Upper lobe of left lung (tissue), 6 donors: ENCODE data around the gene CCDC12. TPM values are rescaled to one million over a fixed set of nuclear protein-coding genes. Genes with fewer than 3 reads are reported as not detected.

Experiments
- ATAC-seq, 2 donors: fragments of 200-7000 bp; cut with Tn5 transposase; one replicate each; pipeline ENCODE4 v1.9.1; 2022; ENCODE audit warnings: mild to moderate bottlenecking in 2 of 2, moderate library complexity in 2 of 2; ENCODE audit not compliant: low FRiP score in 2 of 2
- DNase-seq, 2 donors: peaks; one replicate each; pipeline ENCODE4 v3.0.0-alpha.2; 2019 to 2020
- H3K27ac ChIP-seq, 4 donors: fragments of 200-600 bp; sonication (generic); one replicate each; pipeline ENCODE4 v1.5.1; 2016 to 2019
- H3K27me3 ChIP-seq, 4 donors: fragments of 200-600 bp; sonication (generic); one replicate each; pipeline ENCODE4 v1.5.1; 2017 to 2019
- H3K36me3 ChIP-seq, 4 donors: fragments of 200-600 bp; sonication (generic); one replicate each; pipeline ENCODE4 v1.5.1; 2016 to 2019
- H3K4me1 ChIP-seq, 4 donors: fragments of 200-600 bp; sonication (generic); one replicate each; pipeline ENCODE4 v1.5.1; 2018 to 2019
- H3K4me3 ChIP-seq, 4 donors: fragments of 200-600 bp; sonication (generic); one replicate each; pipeline ENCODE4 v1.5.1; 2017 to 2019; ENCODE audit warnings: mild to moderate bottlenecking in 2 of 4, moderate library complexity in 1 of 4
- H3K9me3 ChIP-seq, 4 donors: fragments of 200-600 bp; sonication (generic); one replicate each; pipeline ENCODE4 v1.5.1; 2018 to 2019
- CTCF ChIP-seq, 6 experiments: fragments of 450-650 bp in 4 of 6; fragments of 200-600 bp in 2 of 6; sonication (generic) in 2 of 6; IDR thresholded peaks; one replicate each; pipeline ENCODE4 v1.5.1; 2016 to 2019; ENCODE audit warnings: antibody characterized with exemption in 6 of 6
- EP300 ChIP-seq, 4 donors: sonication (generic); formaldehyde crosslinking; IDR thresholded peaks; one replicate each; pipeline ENCODE4 v1.5.1; 2017; ENCODE audit warnings: antibody characterized with exemption in 4 of 4, control low read depth in 2 of 4
- POLR2A ChIP-seq, 4 donors: fragments of 450-650 bp; IDR thresholded peaks; one replicate each; pipeline ENCODE4 v1.5.1; 2016 to 2017; ENCODE audit warnings: antibody characterized with exemption in 4 of 4, mild to moderate bottlenecking in 2 of 4
- POLR2AphosphoS5 ChIP-seq, 2 donors: sonication (generic); formaldehyde crosslinking; IDR thresholded peaks; one replicate each; pipeline ENCODE4 v1.5.1; 2017; ENCODE audit warnings: antibody characterized with exemption in 2 of 2
- WGBS, 2 donors: methylation state at CpG; one replicate each; pipeline ENCODE4 v1.1.5; 2017 to 2018; 5-methylcytosine and 5-hydroxymethylcytosine counted together
- total RNA-seq, 6 donors: library from RNA; depleted of rRNA in 4 of 6; stranded (reverse); fragments of >200 nt in 4 of 6; gene quantifications; one replicate each; pipeline versions ENCODE4 v1.1.0 to v1.2.1, GENCODE V29; 2016 to 2021
- donor health status: DM: no; HTN: no; CAD: no; lungs with moderate emphysema.
- donor health status: DM: no; HTN: yes; CAD: no; lungs with severe emphysema.

CCDC12 gene
- total RNA-seq, 6 donors from 2014 or later, result 42.3 to 93.2 (median 69.8) TPM

GRCh38 chr3:46892285-46893145 is 84.0 kb downstream of the CCDC12 start:
- Histone ChIP-seq H3K9me3 (no peaks in the 10 kb centered on the region), H3K4me1 (peaks cover 20 to 26% (median 22%) of the 10 kb centered on the region in 4 donors), H3K36me3 (no peaks in the 10 kb centered on the region), H3K27me3 (no peaks in the 10 kb centered on the region), H3K4me3 (peak overlapping the region in 3 of 4 donors; percentile 38 to 54 (median 47)), H3K27ac (peak overlapping the region in 3 of 4 donors; percentile 54 to 62 (median 56))
- ATAC-seq (peak; percentile 79 to 87), DNase-seq (peak; percentile 83 to 93)
- WGBS, 2 donors, result 8 to 18% methylated on average over 8 to 33 of the region's 58 CpGs
- TF ChIP-seq POLR2AphosphoS5 (IDR thresholded peaks at IDR 0.05) (peak in 1 of 2 donors; percentile 47), CTCF (IDR thresholded peaks at IDR 0.05) (peak in 2 of 6 experiments; percentile 7 to 35), POLR2A (IDR thresholded peaks at IDR 0.05) (no peak)

GRCh38 chr3:46891132-46891531 is 85.4 kb downstream of the CCDC12 start:
- DNase-seq (no peak), ATAC-seq (no peak)
- H3K36me3 ChIP-seq, result no peaks in the 10 kb centered on the region
- H3K4me1 ChIP-seq, result peaks cover 20 to 26% (median 22%) of the 10 kb centered on the region in 4 donors
- no peaks in the 10 kb centered on the region for H3K27me3 ChIP-seq
- H3K9me3 ChIP-seq, result no peaks in the 10 kb centered on the region
- H3K27ac ChIP-seq, result peak overlapping the region in 1 of 4 donors; percentile 16
- no peak for TF ChIP-seq CTCF (IDR thresholded peaks at IDR 0.05)
- TF ChIP-seq POLR2A (IDR thresholded peaks at IDR 0.05), result no peak
- no peak for TF ChIP-seq POLR2AphosphoS5 (IDR thresholded peaks at IDR 0.05)
- no peak for TF ChIP-seq EP300 (IDR thresholded peaks at IDR 0.05)
- H3K4me3 ChIP-seq, result no peak overlapping the region
- WGBS, 2 donors, result 90 to 98% methylated on average over 3 of the region's 3 CpGs

- no peaks in the 10 kb centered on the region for H3K9me3 ChIP-seq
- 82 to 100% methylated on average over 1 of the region's 1 CpG for WGBS, 2 donors
- no peak overlapping the region for H3K4me3 ChIP-seq
- TF ChIP-seq POLR2A (IDR thresholded peaks at IDR 0.05) (no peak), POLR2AphosphoS5 (IDR thresholded peaks at IDR 0.05) (no peak), CTCF (IDR thresholded peaks at IDR 0.05) (no peak), EP300 (IDR thresholded peaks at IDR 0.05) (no peak)
- DNase-seq (no peak), ATAC-seq (no peak)
- H3K27ac ChIP-seq, result no peak overlapping the region
- peaks cover 15 to 26% (median 21%) of the 10 kb centered on the region in 4 donors for H3K4me1 ChIP-seq
- no peaks in the 10 kb centered on the region for H3K27me3 ChIP-seq
- no peaks in the 10 kb centered on the region for H3K36me3 ChIP-seq
Measured at GRCh38 chr3:46890132-46890531, 86.4 kb downstream of the CCDC12 start.

GRCh38 chr3:46889381-46890110 is 87.0 kb downstream of the CCDC12 start:
- H3K27ac ChIP-seq, result peak overlapping the region in 3 of 4 donors; percentile 40 to 54 (median 48)
- ATAC-seq (no peak), DNase-seq (no peak)
- no peaks in the 10 kb centered on the region for H3K36me3 ChIP-seq
- 53 to 54% methylated on average over 6 of the region's 6 CpGs for WGBS, 2 donors
- H3K4me3 ChIP-seq, result no peak overlapping the region
- no peak for TF ChIP-seq EP300 (IDR thresholded peaks at IDR 0.05)
- TF ChIP-seq CTCF (IDR thresholded peaks at IDR 0.05), result no peak
- no peak for TF ChIP-seq POLR2AphosphoS5 (IDR thresholded peaks at IDR 0.05)
- TF ChIP-seq POLR2A (IDR thresholded peaks at IDR 0.05), result no peak
- no peaks in the 10 kb centered on the region for H3K9me3 ChIP-seq
- peaks cover 0 to under 1% (median 0%) of the 10 kb centered on the region in 4 donors for H3K27me3 ChIP-seq
- peaks cover 15 to 26% (median 21%) of the 10 kb centered on the region in 4 donors for H3K4me1 ChIP-seq
